HG02981 (cell line): Measurements from ENCODE around the gene SH3TC1.

ENCODE experiments used
- ATAC-seq: cut with Tn5 transposase; IDR thresholded peaks from one replicate; pipeline ENCODE4 v1.9.1; 2021; ENCODE audit warnings: mild to moderate bottlenecking, moderate library complexity; ENCODE audit not compliant: unreplicated experiment

Gene SH3TC1

DNA sequence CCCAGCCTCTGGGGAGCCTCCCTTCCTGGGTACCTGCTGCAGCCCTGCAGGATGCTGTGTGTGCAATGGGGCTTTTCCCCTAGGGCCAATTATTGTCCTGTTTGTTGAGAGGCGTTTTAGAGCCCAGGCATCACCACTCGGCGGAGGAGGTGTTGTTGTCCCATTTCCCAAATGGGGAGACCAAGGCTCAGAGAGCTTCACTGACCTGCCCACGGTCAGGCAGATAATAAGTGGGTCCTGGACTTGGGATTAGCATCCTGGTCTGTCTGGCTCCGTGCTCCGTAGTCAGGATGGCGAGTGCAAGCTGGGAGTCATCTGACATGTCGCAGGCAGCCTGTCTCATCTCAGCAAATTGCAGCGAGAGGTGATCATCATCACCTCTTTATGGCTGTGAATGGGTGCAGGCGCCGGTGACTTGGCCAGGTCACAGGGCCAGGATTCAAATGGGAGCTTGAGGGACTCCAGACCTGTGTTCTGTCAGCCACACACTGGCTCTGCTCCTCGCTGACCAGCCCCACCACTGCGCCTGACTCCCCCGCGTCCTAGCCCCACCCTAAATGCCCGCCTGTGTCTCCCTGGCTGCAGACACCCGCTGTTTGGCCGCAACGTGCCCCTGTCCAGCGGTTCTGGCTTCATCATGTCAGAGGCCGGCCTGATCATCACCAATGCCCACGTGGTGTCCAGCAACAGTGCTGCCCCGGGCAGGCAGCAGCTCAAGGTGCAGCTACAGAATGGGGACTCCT, 87.1 kb downstream of the SH3TC1 start:
- no peak for ATAC-seq

DNA sequence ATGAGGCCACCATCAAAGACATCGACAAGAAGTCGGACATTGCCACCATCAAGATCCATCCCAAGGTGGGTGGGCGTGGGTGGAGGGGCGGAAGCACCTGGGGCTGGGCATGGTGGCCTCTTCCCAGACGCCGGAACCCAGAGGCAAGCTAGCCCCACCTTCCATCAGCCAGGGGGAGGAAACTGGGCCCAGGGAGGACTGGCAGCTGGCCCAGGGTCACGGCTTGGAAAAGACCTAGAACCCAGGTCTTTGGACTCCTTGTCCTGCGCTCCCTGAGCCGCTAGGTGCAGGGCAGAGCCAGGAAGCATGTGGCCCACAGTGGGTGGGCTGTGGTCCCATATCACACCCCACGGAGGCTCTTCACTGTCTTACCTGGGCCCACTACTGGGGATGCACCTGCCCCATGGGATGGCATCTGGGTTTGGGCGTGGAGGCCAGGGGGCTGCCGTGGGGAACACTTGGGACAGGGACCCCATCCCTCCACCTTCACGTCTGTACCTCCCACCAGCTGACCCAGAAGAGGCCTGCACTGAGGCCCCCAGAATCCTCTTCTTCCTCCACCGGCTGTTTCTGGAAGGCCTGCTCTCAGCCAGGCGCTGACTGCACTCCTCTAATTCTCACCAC, 87.7 kb downstream of the SH3TC1 start:
- ATAC-seq: no peak

DNA sequence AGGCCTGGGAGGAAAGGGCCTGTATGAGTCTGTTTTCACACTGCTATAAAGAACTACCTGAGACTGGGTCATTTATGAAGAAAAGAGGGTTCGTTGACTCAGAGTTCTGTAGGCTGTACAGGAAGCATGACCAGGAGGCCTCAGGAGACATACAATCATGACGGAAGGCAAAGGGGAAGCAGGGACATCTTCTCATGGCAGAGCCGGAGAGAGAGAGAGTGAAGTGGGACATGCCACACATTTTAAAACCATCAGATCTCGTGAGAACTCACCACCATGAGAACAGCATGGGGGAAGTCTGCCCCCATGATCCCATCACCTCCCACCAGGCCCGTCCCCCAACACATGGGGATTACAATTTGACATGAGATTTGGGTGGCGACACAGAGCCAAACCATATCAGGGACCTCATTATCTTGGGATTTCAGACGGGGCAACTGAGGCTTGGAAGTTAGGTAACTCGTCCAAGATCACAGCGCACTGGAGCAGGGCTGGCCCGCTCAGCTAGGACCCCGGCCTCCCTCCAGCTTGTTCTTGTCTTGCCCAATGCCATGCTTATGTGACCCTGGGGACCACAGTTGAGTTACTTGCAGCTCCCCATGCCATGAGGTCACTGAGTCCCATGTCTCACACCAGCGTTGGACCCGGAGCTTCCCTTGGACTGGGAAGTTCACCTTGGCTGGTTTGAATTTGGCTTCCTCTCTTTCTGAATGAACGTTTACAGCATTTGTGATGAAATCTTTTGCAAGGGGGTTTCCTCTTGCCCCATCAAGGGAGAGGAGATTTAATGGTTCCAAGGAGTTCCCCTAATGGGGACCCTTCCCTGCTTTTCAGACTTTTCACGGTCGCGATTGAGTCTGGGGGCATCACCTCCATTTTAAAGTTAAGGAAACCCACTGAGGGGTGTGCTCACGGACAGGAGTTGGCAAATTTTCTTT, 88.5 kb downstream of the SH3TC1 start:
- no peak for ATAC-seq

DNA sequence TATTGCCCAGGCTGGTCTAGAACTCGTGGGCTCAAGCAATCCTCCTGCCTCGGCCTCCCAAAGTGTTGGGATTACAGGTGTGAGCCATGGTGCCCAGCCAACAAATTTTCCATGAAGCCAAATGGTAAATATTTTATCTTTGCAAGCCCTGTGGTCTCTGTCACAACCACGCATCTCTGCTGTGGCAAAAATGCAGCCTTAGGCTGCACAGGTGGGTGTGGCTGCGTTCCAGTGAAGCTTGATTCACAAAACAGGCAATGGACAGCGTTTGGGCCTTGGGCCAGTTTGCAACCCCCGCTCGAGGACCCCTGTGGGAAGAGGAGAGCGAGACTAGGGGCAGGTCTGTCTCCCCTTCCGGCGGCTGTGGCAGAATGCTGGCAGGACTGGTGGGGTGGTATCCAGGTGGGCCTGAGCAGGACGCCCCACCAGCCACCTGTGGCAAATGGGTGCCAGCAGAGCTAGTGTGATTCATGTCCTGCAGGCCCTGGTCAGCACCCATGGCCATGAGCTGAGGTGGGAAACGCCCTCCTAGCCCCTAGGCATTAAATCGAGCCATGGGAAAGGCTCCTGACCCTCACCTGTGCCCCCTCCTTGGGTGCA, 90.2 kb downstream of the SH3TC1 start:
- no peak for ATAC-seq

DNA sequence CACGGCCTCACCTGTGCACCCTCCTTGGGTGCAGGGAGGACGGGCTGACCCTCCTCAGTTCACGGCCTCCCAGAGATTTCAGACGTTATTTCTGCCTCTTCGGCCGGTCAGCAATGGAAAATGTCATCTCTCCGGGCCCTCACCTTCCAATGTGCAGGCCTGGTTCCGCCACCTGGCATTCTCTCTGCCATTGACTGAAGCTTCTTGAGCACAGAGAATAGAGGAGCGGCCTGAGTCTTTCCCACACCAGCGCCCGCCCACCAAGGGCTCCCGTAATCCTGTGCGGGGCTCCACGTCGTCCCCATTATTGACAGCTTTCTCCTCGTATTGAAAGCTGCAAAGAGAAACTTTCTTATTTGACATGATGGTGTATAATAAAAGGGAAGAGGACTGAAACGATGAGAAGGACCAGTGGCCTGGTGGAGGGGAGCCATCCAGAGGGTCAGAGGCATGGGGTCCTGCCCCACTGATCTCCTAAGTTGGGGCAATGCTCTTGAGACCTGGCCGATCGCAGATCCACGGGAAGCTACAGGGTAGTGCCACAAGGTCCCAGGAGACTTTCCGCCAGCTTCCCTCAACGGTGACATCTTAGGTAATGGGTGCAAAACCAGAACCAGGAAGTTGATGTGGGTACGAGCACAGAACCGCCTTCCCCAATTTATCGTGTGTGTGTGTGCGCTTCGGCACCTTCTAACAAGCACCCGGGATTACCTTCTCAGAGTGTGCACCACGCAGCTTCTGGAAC, 91.0 kb downstream of the SH3TC1 start:
- ATAC-seq: no peak

DNA sequence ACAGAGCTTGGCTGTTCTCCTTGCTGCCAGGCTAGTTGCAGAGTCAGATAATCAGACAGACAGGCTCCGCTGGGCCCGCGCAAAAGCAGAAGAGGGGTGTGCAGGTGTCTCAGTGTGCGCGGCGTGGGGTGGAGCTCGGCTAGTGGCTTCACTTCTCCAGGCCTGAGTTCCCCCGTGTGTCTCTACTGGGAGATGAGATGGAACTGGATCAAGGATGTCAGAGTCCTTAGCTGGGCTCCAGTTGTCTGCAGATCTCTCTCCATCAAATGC, 91.5 kb downstream of the SH3TC1 start:
- ATAC-seq: no peak
